ENCODE data around the gene CCDC69. TPM values are rescaled to one million over a fixed set of nuclear protein-coding genes. Genes with fewer than 3 reads are reported as not detected.

CCDC69 gene
- total RNA-seq, 1 donor from 2014 or later: 0.07 TPM

GRCh38 chr5:151141535-151141934 is 82.4 kb downstream of the CCDC69 start:
- Mint-ChIP-seq H3K36me3 (peaks cover 33% of the 10 kb centered on the region), H3K27me3 (ENCODE audit: insufficient read depth, low read depth) (peaks cover 4% of the 10 kb centered on the region), H3K27ac (peak overlapping the region; percentile 42), H3K4me1 (peaks cover 24% of the 10 kb centered on the region), H3K9me3 (no peaks in the 10 kb centered on the region), H3K4me3 (no peak overlapping the region)
- no peak overlapping the region for H3K4me3 ChIP-seq
- TF ChIP-seq CTCF (IDR thresholded peaks at IDR 0.05) (no peak), EZH2phosphoT487 (IDR thresholded peaks at IDR 0.05) (no peak), EZH2 (IDR thresholded peaks at IDR 0.05) (no peak)
- no peak overlapping the region for H3K4me2 ChIP-seq
- no peak overlapping the region for H3K9ac ChIP-seq
- no peaks in the 10 kb centered on the region for H3K79me2 ChIP-seq (ENCODE audit: low read depth)
- no peaks in the 10 kb centered on the region for H3K9me3 ChIP-seq (ENCODE audit: low read depth)
- DNase-seq (ENCODE audit: low spot score): peak; percentile 22
- no peak overlapping the region for H3K27ac ChIP-seq
- H3F3A ChIP-seq (ENCODE audit: low read depth): no peaks in the 10 kb centered on the region
- no peaks in the 10 kb centered on the region for H3K36me3 ChIP-seq
- H3K27me3 ChIP-seq: no peaks in the 10 kb centered on the region
- H4K20me1 ChIP-seq (ENCODE audit: low read depth): peaks cover 14% of the 10 kb centered on the region
- H2AFZ ChIP-seq (replicated peaks): no peak overlapping the region
- peaks cover 7% of the 10 kb centered on the region for H3K4me1 ChIP-seq

- H3K36me3 Mint-ChIP-seq: peaks cover 33% of the 10 kb centered on the region
- peaks cover 22% of the 10 kb centered on the region for H3K4me1 Mint-ChIP-seq
- no peaks in the 10 kb centered on the region for H3F3A ChIP-seq (ENCODE audit: low read depth)
- no peak overlapping the region for H3K9ac ChIP-seq
- H3K4me3 ChIP-seq: no peak overlapping the region
- no peak for DNase-seq (ENCODE audit: low spot score)
- H4K20me1 ChIP-seq (ENCODE audit: low read depth): peaks cover 14% of the 10 kb centered on the region
- H3K27me3 Mint-ChIP-seq (ENCODE audit: insufficient read depth, low read depth): peaks cover 4% of the 10 kb centered on the region
- no peaks in the 10 kb centered on the region for H3K27me3 ChIP-seq
- no peak overlapping the region for H3K4me2 ChIP-seq
- H3K9me3 ChIP-seq (ENCODE audit: low read depth): no peaks in the 10 kb centered on the region
- peak overlapping the region; percentile 59 for H3K27ac Mint-ChIP-seq
- H2AFZ ChIP-seq (replicated peaks): no peak overlapping the region
- no peaks in the 10 kb centered on the region for H3K36me3 ChIP-seq
- H3K79me2 ChIP-seq (ENCODE audit: low read depth): no peaks in the 10 kb centered on the region
- H3K4me1 ChIP-seq: peaks cover 7% of the 10 kb centered on the region
- no peak overlapping the region for H3K4me3 Mint-ChIP-seq
- no peaks in the 10 kb centered on the region for H3K9me3 Mint-ChIP-seq
- H3K27ac ChIP-seq: no peak overlapping the region
- TF ChIP-seq EZH2phosphoT487 (IDR thresholded peaks at IDR 0.05) (no peak), EZH2 (IDR thresholded peaks at IDR 0.05) (no peak), CTCF (IDR thresholded peaks at IDR 0.05) (no peak)
Observed at GRCh38 chr5:151140686-151141459, 83.0 kb downstream of the CCDC69 start.

- no peaks in the 10 kb centered on the region for H3K9me3 Mint-ChIP-seq
- no peak for TF ChIP-seq EZH2 (IDR thresholded peaks at IDR 0.05)
- TF ChIP-seq CTCF (IDR thresholded peaks at IDR 0.05): no peak
- TF ChIP-seq EZH2phosphoT487 (IDR thresholded peaks at IDR 0.05): no peak
Observed at GRCh38 chr5:151139646-151140045, 84.2 kb downstream of the CCDC69 start.

More at GRCh38 chr5:151139646-151140045, 84.2 kb downstream of the CCDC69 start:
- Histone ChIP-seq H3K4me3 (no peak overlapping the region), H2AFZ (replicated peaks) (no peak overlapping the region), H3F3A (ENCODE audit: low read depth) (no peaks in the 10 kb centered on the region), H3K27me3 (no peaks in the 10 kb centered on the region), H3K4me1 (peaks cover 7% of the 10 kb centered on the region), H3K4me2 (no peak overlapping the region), H3K36me3 (no peaks in the 10 kb centered on the region), H3K9ac (no peak overlapping the region), H3K9me3 (ENCODE audit: low read depth) (no peaks in the 10 kb centered on the region), H4K20me1 (ENCODE audit: low read depth) (peaks cover 14% of the 10 kb centered on the region), H3K79me2 (ENCODE audit: low read depth) (no peaks in the 10 kb centered on the region), H3K27ac (no peak overlapping the region)
- Mint-ChIP-seq H3K4me3 (no peak overlapping the region), H3K27me3 (ENCODE audit: insufficient read depth, low read depth) (peaks cover 3% of the 10 kb centered on the region), H3K27ac (peak overlapping the region; percentile 14), H3K4me1 (peaks cover 16% of the 10 kb centered on the region), H3K36me3 (peaks cover 30% of the 10 kb centered on the region)
- no peak for DNase-seq (ENCODE audit: low spot score)

Data from neural progenitor cell (in vitro differentiated cells).